K562 (cell line): Measurements from ENCODE around the gene RIOX2. TPM values are rescaled to one million over a fixed set of nuclear protein-coding genes. Genes with fewer than 3 reads are reported as not detected.

Experiments
- ATAC-seq: fragments of 200-7000 bp; cut with Tn5 transposase; 3 replicates; pipeline ENCODE4 v1.9.1; 2020; ENCODE audit warnings: moderate library complexity
- BruUV-seq: library from RNA; stranded (reverse); fragments of 400-500 nt; replicated peaks from 2 replicates; lab custom pipeline; 2021; lab: Mats Ljungman, UMichigan
- CTCF ChIA-PET: fragments of 300-600 bp; formaldehyde crosslinking; extraction: SDS; loops from one replicate; lab custom pipeline; 2021; ENCODE audit warnings: low intra/inter-chr PET ratio; lab: Yijun Ruan, JAX
- POLR2A ChIA-PET: fragments of 300-600, 350-650 bp; sonication (Branson Sonifier 250); formaldehyde crosslinking; extraction: SDS; loops from one replicate; lab custom pipeline; 2021; ENCODE audit warnings: antibody characterized with exemption, inconsistent platforms; lab: Yijun Ruan, JAX
- DNase-seq, 4 experiments: peaks; one replicate each; pipeline versions ENCODE4 v3.0.0 to v3.0.0-alpha.2; 2011 to 2018; ENCODE audit warnings: low spot score in 3 of 4, mixed read lengths in 3 of 4; ENCODE audit errors: extremely low read depth in 1 of 4
- FAIRE-seq: peaks from 2 replicates; lab custom pipeline; 2011; peaks lifted over from hg19 to GRCh38; lab: Jason Lieb, UNC
- H2AFZ ChIP-seq: 2 replicates; pipeline ENCODE4 v1.6.0; 2011; ENCODE audit warnings: low read depth, low read length, control low read depth, inconsistent platforms
- H3K27ac ChIP-seq: fragments of 200-600 bp; 3 replicates; pipeline ENCODE4 v1.8.0; 2011; ENCODE audit warnings: low read depth, mild to moderate bottlenecking, control low read depth, inconsistent platforms, low read length, moderate library complexity, mixed read lengths; ENCODE audit errors: extremely low read depth
- H3K27me3 ChIP-seq, 2 experiments: fragments of 300-600 bp in 1 of 2; 2 replicates in 1 of 2; 3 replicates in 1 of 2; pipeline versions ENCODE4 v1.6.0 to v1.8.0; 2011; ENCODE audit warnings: inconsistent platforms in 2 of 2, low read length in 2 of 2, mild to moderate bottlenecking in 1 of 2, mixed read lengths in 1 of 2, moderate library complexity in 1 of 2; ENCODE audit not compliant: control insufficient read depth in 2 of 2, insufficient read depth in 2 of 2
- H3K36me3 ChIP-seq: fragments of 300-600 bp; 3 replicates; pipeline ENCODE4 v1.8.0; 2011; ENCODE audit warnings: mild to moderate bottlenecking, low read length, inconsistent platforms; ENCODE audit not compliant: control insufficient read depth, insufficient read depth
- H3K4me1 ChIP-seq, 2 experiments: fragments of 200-600 bp in 1 of 2; replicated peaks in 1 of 2; 2 replicates in 1 of 2; 3 replicates in 1 of 2; pipeline versions ENCODE4 v1.5.1 to v1.8.0; 2011; ENCODE audit warnings: inconsistent platforms in 2 of 2, low read length in 2 of 2, mild to moderate bottlenecking in 1 of 2, mixed read lengths in 1 of 2, moderate library complexity in 1 of 2; ENCODE audit not compliant: control insufficient read depth in 2 of 2, insufficient read depth in 2 of 2
- H3K4me2 ChIP-seq: 2 replicates; pipeline ENCODE4 v1.6.1; 2011; ENCODE audit warnings: low read length, control low read depth, inconsistent platforms, mixed read lengths; ENCODE audit not compliant: insufficient read depth
- H3K4me3 ChIP-seq: fragments of 200-600 bp; sonication (generic), shearing (Covaris generic); 2 replicates; pipeline ENCODE4 v1.5.1; 2016; ENCODE audit warnings: control low read depth, inconsistent platforms
- H3K79me2 ChIP-seq: fragments of 200-600 bp; 3 replicates; pipeline ENCODE4 v1.8.0; 2011; ENCODE audit warnings: low read length, inconsistent platforms; ENCODE audit not compliant: control insufficient read depth, insufficient read depth
- H3K9ac ChIP-seq, 2 experiments: 2 replicates each; pipeline versions ENCODE4 v1.6.0 to v1.6.1; 2011; ENCODE audit warnings: low read depth in 2 of 2, low read length in 2 of 2, control low read depth in 1 of 2, inconsistent platforms in 1 of 2, mild to moderate bottlenecking in 1 of 2, mixed read lengths in 1 of 2; ENCODE audit not compliant: insufficient read depth in 1 of 2
- H3K9me1 ChIP-seq: one replicate; pipeline ENCODE4 v1.6.0; 2011; ENCODE audit warnings: inconsistent platforms, mild to moderate bottlenecking, low read length, moderate library complexity; ENCODE audit not compliant: control insufficient read depth, insufficient read depth
- H3K9me3 ChIP-seq: replicated peaks from 2 replicates; pipeline ENCODE4 v1.5.1; 2011; ENCODE audit warnings: low read depth, low read length, inconsistent platforms; ENCODE audit not compliant: control insufficient read depth, insufficient read depth
- H4K20me1 ChIP-seq: replicated peaks from 2 replicates; pipeline ENCODE4 v1.6.1; 2011; ENCODE audit warnings: low read length, inconsistent platforms, mixed read lengths; ENCODE audit not compliant: control insufficient read depth, insufficient read depth
- KDM5B ChIP-seq: fragments of 200-600 bp; sonication (generic); IDR thresholded peaks from 2 replicates; pipeline ENCODE4 v1.6.1; 2012; ENCODE audit warnings: low read depth, mild to moderate bottlenecking, moderate library complexity, low read length, control low read depth, inconsistent platforms; ENCODE audit not compliant: insufficient replicate concordance
- NR2C2 ChIP-seq, 2 experiments: fragments of 200-800 bp in 1 of 2; sonication (Bioruptor generic) in 1 of 2; sonication (generic) in 1 of 2; formaldehyde crosslinking in 1 of 2; IDR thresholded peaks; 2 replicates each; pipeline versions ENCODE4 v1.6.1 to v1.8.0; 2016 to 2022; ENCODE audit warnings: mild to moderate bottlenecking in 1 of 2, missing compliant biosample characterization in 1 of 2, missing genetic modification characterization in 1 of 2, missing genetic modification reagents in 1 of 2
- STAT5B ChIP-seq: fragments of 250-450 bp; sonication (Bioruptor Pico); IDR thresholded peaks from 2 replicates; pipeline ENCODE4 v1.8.0; 2021; ENCODE audit warnings: mild to moderate bottlenecking, inconsistent platforms
- WGBS: fragments of 100-300 bp; shearing (Covaris generic); methylation state at CpG from one replicate; pipeline ENCODE4 v1.1.6; 2016; ENCODE audit warnings: low coverage, mixed read lengths; ENCODE audit not compliant: insufficient coverage; ENCODE audit errors: missing lambda C conversion rate; 5-methylcytosine and 5-hydroxymethylcytosine counted together
- in situ Hi-C: fragments of 300-500 bp; cut with MboI; formaldehyde crosslinking; loops from 4 replicates; pipeline ENCODE4 v1.15.0; 2018; ENCODE audit warnings: inconsistent platforms, mixed read lengths
- intact Hi-C: fragments of 100-400 bp; cut with micrococcal nuclease; formaldehyde crosslinking; loops from 2 replicates; pipeline ENCODE4 v1.14.2; 2022
- polyA plus RNA-seq, 8 experiments: library from polyadenylated mRNA; depleted of rRNA in 4 of 8; stranded (reverse) in 5 of 8; unstranded in 3 of 8; fragments of >200 nt; fragmentation: Nextera tagmentation in 2 of 8; fragmentation: Illumina TruSeq in 1 of 8; extraction: Ambion mirVana in 2 of 8; extraction: Trizol in 1 of 8; gene quantifications; 2 replicates each; pipeline versions ENCODE4 v1.2.1 to v1.2.3, GENCODE V29; 2011 to 2014; ENCODE audit warnings: inconsistent platforms in 1 of 8, missing spikeins in 1 of 8
- total RNA-seq, 7 experiments: library from RNA; depleted of rRNA in 6 of 7; stranded (reverse); fragments of >200 nt in 6 of 7; fragmentation: Illumina TruSeq in 2 of 7; extraction: Trizol in 2 of 7; gene quantifications; 2 replicates each; pipeline versions ENCODE4 v1.2.1 to v1.2.3, GENCODE V29; 2011 to 2021; ENCODE audit warnings: low replicate concordance in 1 of 7

Gene RIOX2
- total and polyA plus RNA-seq, 9 of the 15 experiments (the other 6 are each of a cell fraction or from before 2014, with no cell fraction given): 22.2 to 56.0 (median 32.6) TPM

- Histone ChIP-seq H4K20me1 (no peaks in the 10 kb centered on the region), H3K27ac (no peak overlapping the region), H3K79me2 (no peaks in the 10 kb centered on the region), H3K9me3 (no peaks in the 10 kb centered on the region), H2AFZ (no peak overlapping the region), H3K9me1 (no peaks in the 10 kb centered on the region), H3K36me3 (no peaks in the 10 kb centered on the region), H3K27me3 (no peaks in the 10 kb centered on the region), H3K4me3 (no peak overlapping the region), H3K4me1 (no peaks in the 10 kb centered on the region), H3K9ac (no peak overlapping the region), H3K4me2 (no peak overlapping the region)
- no peak for ATAC-seq
- POLR2A ChIA-PET: no interaction called here
- BruUV-seq: no TSS peak
- in situ Hi-C loops: no loop called here
- FAIRE-seq: no peak
- TF ChIP-seq NR2C2 (CRISPR knock-in tag; IDR thresholded peaks at IDR 0.05) (no peak), NR2C2 (tag; IDR thresholded peaks at IDR 0.05) (no peak), STAT5B (CRISPR knock-in tag) (no peak), KDM5B (no peak)
- intact Hi-C loops: no loop called here
- WGBS: 3% methylated on average over 2 of the region's 2 CpGs
- no peak for DNase-seq
- CTCF ChIA-PET: interaction anchor here (0.6 kb wide), 1 partner anchor 37 kb away, joined by 3 read pairs; no protein-coding TSS in a partner anchor
These were observed 18.5 kb upstream of the RIOX2 start for GRCh38 chr3:97990624-97991292.
